Esophagus muscularis mucosa (tissue), 4 donors: ENCODE measurements around the gene KRT77.

Source experiments
- CTCF ChIP-seq, 3 experiments: fragments of 200-600 bp in 2 of 3; fragments of 450-650 bp in 1 of 3; sonication (generic) in 2 of 3; IDR thresholded peaks; one replicate each; pipeline ENCODE4 v1.5.1; 2017 to 2019; ENCODE audit warnings: antibody characterized with exemption in 3 of 3, mild to moderate bottlenecking in 2 of 3, moderate library complexity in 1 of 3
- EP300 ChIP-seq: sonication (generic); formaldehyde crosslinking; IDR thresholded peaks from one replicate; pipeline ENCODE4 v1.6.1; 2017; ENCODE audit warnings: antibody characterized with exemption
- POLR2A ChIP-seq: fragments of 450-650 bp; IDR thresholded peaks from one replicate; pipeline ENCODE4 v1.6.1; 2017; ENCODE audit warnings: antibody characterized with exemption, moderate library complexity, mild to moderate bottlenecking, low read depth

- no peak for TF ChIP-seq EP300
- TF ChIP-seq CTCF (IDR thresholded peaks at IDR 0.05): no peak
- TF ChIP-seq POLR2A: no peak
Measured at GRCh38 chr12:52656616-52657015, 46.7 kb downstream of the KRT77 start.
